ENCODE measurements around the gene LGI1.

DNA sequence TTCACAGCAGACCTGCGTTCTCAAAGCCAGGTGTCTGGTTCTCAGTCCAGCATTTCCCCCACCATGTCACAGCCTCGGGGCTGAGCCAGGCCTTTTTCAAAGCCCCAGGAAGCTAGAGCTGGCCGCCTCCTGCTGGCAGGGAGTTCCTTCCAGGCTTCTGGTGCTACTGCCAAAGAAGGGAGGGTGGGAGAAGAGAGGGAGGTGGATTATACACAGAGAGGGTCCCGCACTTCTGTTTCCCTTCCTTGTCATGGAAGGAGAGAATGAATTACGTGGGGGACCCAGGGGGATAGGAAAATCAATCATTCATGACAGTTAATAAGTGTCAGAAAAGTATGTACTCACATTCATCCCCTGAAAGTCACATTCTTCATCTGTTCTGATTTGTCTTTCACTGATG, 600 bp upstream of the LGI1 start:
- TF ChIP-seq POLR2A (IDR thresholded peaks at IDR 0.05; ENCODE audit: control extremely low read depth in 1 of 2, low read depth in 2 of 2, low read length in 2 of 2) (no peak), CREB1 (IDR thresholded peaks at IDR 0.05) (no peak), KDM1A (IDR thresholded peaks at IDR 0.05; ENCODE audit: borderline replicate concordance, low read length) (no peak), RAD21 (IDR thresholded peaks at IDR 0.05 in 1 of 2, conservative IDR thresholded peaks at IDR 0.05 in 1 of 2; ENCODE audit: low read depth in 2 of 2, low read length in 2 of 2) (no peak), SRF (IDR thresholded peaks at IDR 0.05; ENCODE audit: low read depth, low read length) (no peak), GABPA (IDR thresholded peaks at IDR 0.05; ENCODE audit: borderline replicate concordance, insufficient read depth, low read length) (no peak), POLR2AphosphoS5 (IDR thresholded peaks at IDR 0.05; ENCODE audit: low read depth, low read length) (no peak)
- TF ChIP-seq, protein P1, sequence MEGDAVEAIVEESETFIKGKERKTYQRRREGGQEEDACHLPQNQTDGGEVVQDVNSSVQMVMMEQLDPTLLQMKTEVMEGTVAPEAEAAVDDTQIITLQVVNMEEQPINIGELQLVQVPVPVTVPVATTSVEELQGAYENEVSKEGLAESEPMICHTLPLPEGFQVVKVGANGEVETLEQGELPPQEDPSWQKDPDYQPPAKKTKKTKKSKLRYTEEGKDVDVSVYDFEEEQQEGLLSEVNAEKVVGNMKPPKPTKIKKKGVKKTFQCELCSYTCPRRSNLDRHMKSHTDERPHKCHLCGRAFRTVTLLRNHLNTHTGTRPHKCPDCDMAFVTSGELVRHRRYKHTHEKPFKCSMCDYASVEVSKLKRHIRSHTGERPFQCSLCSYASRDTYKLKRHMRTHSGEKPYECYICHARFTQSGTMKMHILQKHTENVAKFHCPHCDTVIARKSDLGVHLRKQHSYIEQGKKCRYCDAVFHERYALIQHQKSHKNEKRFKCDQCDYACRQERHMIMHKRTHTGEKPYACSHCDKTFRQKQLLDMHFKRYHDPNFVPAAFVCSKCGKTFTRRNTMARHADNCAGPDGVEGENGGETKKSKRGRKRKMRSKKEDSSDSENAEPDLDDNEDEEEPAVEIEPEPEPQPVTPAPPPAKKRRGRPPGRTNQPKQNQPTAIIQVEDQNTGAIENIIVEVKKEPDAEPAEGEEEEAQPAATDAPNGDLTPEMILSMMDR (IDR thresholded peaks at IDR 0.05; ENCODE audit: control extremely low read depth in 1 of 3, insufficient read depth in 1 of 3, low read depth in 1 of 3, low read length in 3 of 3): no peak
- TF ChIP-seq, protein P2, sequence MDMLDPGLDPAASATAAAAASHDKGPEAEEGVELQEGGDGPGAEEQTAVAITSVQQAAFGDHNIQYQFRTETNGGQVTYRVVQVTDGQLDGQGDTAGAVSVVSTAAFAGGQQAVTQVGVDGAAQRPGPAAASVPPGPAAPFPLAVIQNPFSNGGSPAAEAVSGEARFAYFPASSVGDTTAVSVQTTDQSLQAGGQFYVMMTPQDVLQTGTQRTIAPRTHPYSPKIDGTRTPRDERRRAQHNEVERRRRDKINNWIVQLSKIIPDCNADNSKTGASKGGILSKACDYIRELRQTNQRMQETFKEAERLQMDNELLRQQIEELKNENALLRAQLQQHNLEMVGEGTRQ (IDR thresholded peaks at IDR 0.05; ENCODE audit: low read length): no peak
